ENCODE data around the gene APBB2.

The APBB2 gene

GRCh38 chr4:40990236-40990898, 224.0 kb downstream of the APBB2 start:
- DNase-seq (ENCODE audit: low read depth in 4 of 4, low spot score in 1 of 4) = no peak

- no peak for DNase-seq (ENCODE audit: low read depth in 4 of 4, low spot score in 1 of 4)
These were observed 227.2 kb downstream of the APBB2 start for GRCh38 chr4:40987151-40987550.

GRCh38 chr4:40986375-40986774, 228.0 kb downstream of the APBB2 start:
- no peak for DNase-seq (ENCODE audit: low read depth in 4 of 4, low spot score in 1 of 4)

GRCh38 chr4:40984051-40984450, 230.3 kb downstream of the APBB2 start:
- no peak for DNase-seq (ENCODE audit: low read depth in 4 of 4, low spot score in 1 of 4)

- DNase-seq (ENCODE audit: low read depth in 4 of 4, low spot score in 1 of 4) = no peak
These were observed 233.9 kb downstream of the APBB2 start for GRCh38 chr4:40980318-40980883.

GRCh38 chr4:40978548-40978947, 235.8 kb downstream of the APBB2 start:
- DNase-seq (ENCODE audit: low read depth in 4 of 4, low spot score in 1 of 4) = no peak

GRCh38 chr4:40976343-40976742, 238.0 kb downstream of the APBB2 start:
- DNase-seq (ENCODE audit: low read depth in 4 of 4, low spot score in 1 of 4) = no peak

GRCh38 chr4:40972722-40973121, 241.6 kb downstream of the APBB2 start:
- no peak for DNase-seq (ENCODE audit: low read depth in 4 of 4, low spot score in 1 of 4)

- DNase-seq (ENCODE audit: low read depth in 4 of 4, low spot score in 1 of 4) = no peak
These were observed 243.0 kb downstream of the APBB2 start for GRCh38 chr4:40971338-40971737.

GRCh38 chr4:40969501-40969900, 244.8 kb downstream of the APBB2 start:
- no peak for DNase-seq (ENCODE audit: low read depth in 4 of 4, low spot score in 1 of 4)

- no peak for DNase-seq (ENCODE audit: low read depth in 4 of 4, low spot score in 1 of 4)
These were observed 246.8 kb downstream of the APBB2 start for GRCh38 chr4:40967550-40967949.

- DNase-seq (ENCODE audit: low read depth in 4 of 4, low spot score in 1 of 4) = no peak
These were observed 248.3 kb downstream of the APBB2 start for GRCh38 chr4:40966091-40966490.

GRCh38 chr4:40963897-40964478, 250.4 kb downstream of the APBB2 start:
- no peak for DNase-seq (ENCODE audit: low read depth in 4 of 4, low spot score in 1 of 4)

- no peak for DNase-seq (ENCODE audit: low read depth in 4 of 4, low spot score in 1 of 4)
These were observed 251.7 kb downstream of the APBB2 start for GRCh38 chr4:40962551-40963180.

GRCh38 chr4:40960941-40961340, 253.4 kb downstream of the APBB2 start:
- DNase-seq (ENCODE audit: low read depth in 4 of 4, low spot score in 1 of 4) = no peak

GRCh38 chr4:40957281-40957680, 257.1 kb downstream of the APBB2 start:
- no peak for DNase-seq (ENCODE audit: low read depth in 4 of 4, low spot score in 1 of 4)

GRCh38 chr4:40956721-40957255, 257.6 kb downstream of the APBB2 start:
- DNase-seq (ENCODE audit: low read depth in 4 of 4, low spot score in 1 of 4) = no peak

- DNase-seq (ENCODE audit: low read depth in 4 of 4, low spot score in 1 of 4) = no peak
These were observed 260.2 kb downstream of the APBB2 start for GRCh38 chr4:40954088-40954668.

- no peak for DNase-seq (ENCODE audit: low read depth in 4 of 4, low spot score in 1 of 4)
These were observed 260.9 kb downstream of the APBB2 start for GRCh38 chr4:40953283-40954087.

GRCh38 chr4:40952672-40953071, 261.7 kb downstream of the APBB2 start:
- no peak for DNase-seq (ENCODE audit: low read depth in 4 of 4, low spot score in 1 of 4)

- no peak for DNase-seq (ENCODE audit: low read depth in 4 of 4, low spot score in 1 of 4)
These were observed 262.1 kb downstream of the APBB2 start for GRCh38 chr4:40952217-40952616.
